Psoas muscle (tissue), 8 donors: ENCODE data around the gene ZW10. TPM values are rescaled to one million over a fixed set of nuclear protein-coding genes. Genes with fewer than 3 reads are reported as not detected.
A peak's percentile ranks its signal among the peaks of the same experiment; 100 is the strongest.

ENCODE experiments used
- ATAC-seq, 4 donors: fragments of 200-7000 bp; cut with Tn5 transposase; one replicate each; pipeline ENCODE4 v1.9.1; 2020; ENCODE audit warnings: moderate library complexity in 3 of 4, mild to moderate bottlenecking in 2 of 4
- DNase-seq, 2 donors: peaks; one replicate each; pipeline ENCODE4 v3.0.0-alpha.2; 2020
- H3K27ac ChIP-seq: fragments of 200-600 bp; one replicate; pipeline ENCODE4 v1.8.0; 2022
- H3K27me3 ChIP-seq, 3 donors: fragments of 200-600 bp in 1 of 3; one replicate each; pipeline versions ENCODE4 v1.6.1 to v1.8.0; 2013 to 2022; ENCODE audit warnings: low read length in 2 of 3, mild to moderate bottlenecking in 2 of 3, moderate library complexity in 1 of 3; ENCODE audit not compliant: insufficient read depth in 3 of 3
- H3K36me3 ChIP-seq, 2 donors: fragments of 200-600 bp in 1 of 2; one replicate each; pipeline versions ENCODE4 v1.6.1 to v1.8.0; 2013 to 2022; ENCODE audit warnings: low read depth in 1 of 2, mild to moderate bottlenecking in 1 of 2, moderate library complexity in 1 of 2; ENCODE audit not compliant: insufficient read depth in 1 of 2
- H3K4me1 ChIP-seq: fragments of 200-600 bp; one replicate; pipeline ENCODE4 v1.8.0; 2022
- H3K4me3 ChIP-seq: fragments of 200-600 bp; one replicate; pipeline ENCODE4 v1.8.0; 2022; ENCODE audit warnings: mild to moderate bottlenecking
- H3K9me3 ChIP-seq: fragments of 200-600 bp; one replicate; pipeline ENCODE4 v1.8.0; 2022
- WGBS, 3 donors: extraction: QIAGEN DNeasy Blood & Tissue Kit; methylation state at CpG; one replicate each; pipeline versions ENCODE4 v1.1.6 to v1.1.7; 2013; 5-methylcytosine and 5-hydroxymethylcytosine counted together
- intact Hi-C, 2 donors: fragments of 100-400 bp; cut with DNase I; formaldehyde crosslinking; loops; one replicate each; pipeline versions ENCODE4 v1.11.0 to v1.14.2; 2022
- polyA plus RNA-seq, 3 donors: library from polyadenylated mRNA; stranded (reverse); fragments of 200-250 nt; gene quantifications; one replicate each; pipeline ENCODE4 v1.2.3, GENCODE V29; 2013
- total RNA-seq, 4 donors: library from RNA; stranded (reverse); fragmentation: NEBNext Ultra II Directional in 2 of 4; extraction: Animal tissue kit (Norgen Biotek cat#: 25700) in 2 of 4; gene quantifications; one replicate each; pipeline versions ENCODE4 v1.2.1 to v1.2.4, GENCODE V29; 2021 to 2023
- TF ChIP-seq, protein P1 (sequence below): fragments of 200-600 bp; IDR thresholded peaks from one replicate; pipeline ENCODE4 v1.8.0; 2022; ENCODE audit warnings: antibody characterized with exemption
- donor health status: healthy with polysubstance abuse.
- donor health status: DM: no; HTN: no; CAD: no; lungs with moderate emphysema.
- donor health status: Bipolar disorder and iron deficiency.
- donor health status: healthy.
- donor health status: DM: yes; HTN: yes; CAD: no.
- donor health status: DM: no; HTN: no; CAD: no.
- donor health status: DM: no; HTN: no; CAD: no.
- donor health status: DM: yes; HTN: yes; CAD: no.

ZW10 gene
- total and polyA plus RNA-seq, 7 donors = 10.8 to 26.6 (median 16.5) TPM

- TF ChIP-seq, protein P1, sequence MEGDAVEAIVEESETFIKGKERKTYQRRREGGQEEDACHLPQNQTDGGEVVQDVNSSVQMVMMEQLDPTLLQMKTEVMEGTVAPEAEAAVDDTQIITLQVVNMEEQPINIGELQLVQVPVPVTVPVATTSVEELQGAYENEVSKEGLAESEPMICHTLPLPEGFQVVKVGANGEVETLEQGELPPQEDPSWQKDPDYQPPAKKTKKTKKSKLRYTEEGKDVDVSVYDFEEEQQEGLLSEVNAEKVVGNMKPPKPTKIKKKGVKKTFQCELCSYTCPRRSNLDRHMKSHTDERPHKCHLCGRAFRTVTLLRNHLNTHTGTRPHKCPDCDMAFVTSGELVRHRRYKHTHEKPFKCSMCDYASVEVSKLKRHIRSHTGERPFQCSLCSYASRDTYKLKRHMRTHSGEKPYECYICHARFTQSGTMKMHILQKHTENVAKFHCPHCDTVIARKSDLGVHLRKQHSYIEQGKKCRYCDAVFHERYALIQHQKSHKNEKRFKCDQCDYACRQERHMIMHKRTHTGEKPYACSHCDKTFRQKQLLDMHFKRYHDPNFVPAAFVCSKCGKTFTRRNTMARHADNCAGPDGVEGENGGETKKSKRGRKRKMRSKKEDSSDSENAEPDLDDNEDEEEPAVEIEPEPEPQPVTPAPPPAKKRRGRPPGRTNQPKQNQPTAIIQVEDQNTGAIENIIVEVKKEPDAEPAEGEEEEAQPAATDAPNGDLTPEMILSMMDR = no peak
- Histone ChIP-seq H3K4me1 (peaks cover 43% of the 10 kb centered on the region), H3K27me3 (no peaks in the 10 kb centered on the region), H3K27ac (no peak overlapping the region), H3K9me3 (no peaks in the 10 kb centered on the region), H3K4me3 (no peak overlapping the region), H3K36me3 (no peaks in the 10 kb centered on the region)
- DNase-seq (no peak), ATAC-seq (no peak)
- intact Hi-C loops = loop anchor here in 1 of 2 donors (10.0 kb wide), 1 partner anchor 131 kb away; no protein-coding TSS in a partner anchor
- WGBS, 3 donors = 92 to 96% (median 96%) methylated on average over 3 of the region's 3 CpGs
Observed at GRCh38 chr11:113725913-113726312, 47.6 kb downstream of the ZW10 start.

- DNase-seq (no peak), ATAC-seq (no peak)
- no peaks in the 10 kb centered on the region for H3K36me3 ChIP-seq
- H3K4me3 ChIP-seq = no peak overlapping the region
- no peaks in the 10 kb centered on the region for H3K27me3 ChIP-seq
- H3K27ac ChIP-seq = no peak overlapping the region
- TF ChIP-seq, protein P1 = no peak
- 92 to 98% (median 94%) methylated on average over 5 of the region's 5 CpGs for WGBS, 3 donors
- intact Hi-C loops = loop anchor here in 1 of 2 donors (10.0 kb wide), 1 partner anchor 131 kb away; no protein-coding TSS in a partner anchor
- H3K4me1 ChIP-seq = peaks cover 38% of the 10 kb centered on the region
- no peaks in the 10 kb centered on the region for H3K9me3 ChIP-seq
Observed at GRCh38 chr11:113725407-113725806, 48.1 kb downstream of the ZW10 start.

- intact Hi-C loops = loop anchor here in 1 of 2 donors (10.0 kb wide), 1 partner anchor 130 kb away; no protein-coding TSS in a partner anchor
- WGBS, 3 donors = 86 to 90% (median 86%) methylated on average over 3 of the region's 3 CpGs
Observed at GRCh38 chr11:113724778-113725177, 48.7 kb downstream of the ZW10 start.

GRCh38 chr11:113723787-113724186 is 49.7 kb downstream of the ZW10 start:
- Histone ChIP-seq H3K36me3 (no peaks in the 10 kb centered on the region), H3K27ac (peak overlapping the region; percentile 36), H3K27me3 (no peaks in the 10 kb centered on the region), H3K4me1 (peaks cover 38% of the 10 kb centered on the region), H3K9me3 (no peaks in the 10 kb centered on the region), H3K4me3 (no peak overlapping the region)
- ATAC-seq (peak in 1 of 4 donors; percentile 28), DNase-seq (no peak)
- intact Hi-C loops = loop anchor here in 1 of 2 donors (10.0 kb wide), 1 partner anchor 129 kb away; no protein-coding TSS in a partner anchor
- TF ChIP-seq, protein P1 = no peak
- 40 to 62% (median 48%) methylated on average over 4 of the region's 4 CpGs for WGBS, 3 donors

More at GRCh38 chr11:113724778-113725177, 48.7 kb downstream of the ZW10 start:
- no peak for ATAC-seq
- TF ChIP-seq, protein P1 = no peak
- Histone ChIP-seq H3K4me1 (peaks cover 38% of the 10 kb centered on the region), H3K4me3 (no peak overlapping the region), H3K36me3 (no peaks in the 10 kb centered on the region), H3K27ac (no peak overlapping the region), H3K9me3 (no peaks in the 10 kb centered on the region), H3K27me3 (no peaks in the 10 kb centered on the region)
- no peak for DNase-seq

GRCh38 chr11:113722934-113723333 is 50.6 kb downstream of the ZW10 start:
- TF ChIP-seq, protein P1 = no peak
- H3K36me3 ChIP-seq = no peaks in the 10 kb centered on the region
- no peak for ATAC-seq
- H3K9me3 ChIP-seq = no peaks in the 10 kb centered on the region
- 91 to 95% (median 94%) methylated on average over 3 of the region's 3 CpGs for WGBS, 3 donors
- H3K27ac ChIP-seq = peak overlapping the region; percentile 36
- H3K4me1 ChIP-seq = peaks cover 38% of the 10 kb centered on the region
- DNase-seq = no peak
- H3K27me3 ChIP-seq = no peaks in the 10 kb centered on the region
- H3K4me3 ChIP-seq = no peak overlapping the region
- intact Hi-C loops = loop anchor here in 1 of 2 donors (10.0 kb wide), 1 partner anchor 128 kb away; no protein-coding TSS in a partner anchor
